Parathyroid adenoma (tissue), 2 donors: ENCODE data around the gene ATAD3A.

Source experiments
- H2AFZ ChIP-seq: fragments of 300-600 bp; sonication (generic); one replicate; pipeline ENCODE4 v1.7.0; 2017; ENCODE audit warnings: antibody characterized with exemption, mild to moderate bottlenecking
- H3K27ac ChIP-seq: fragments of 300-600 bp; sonication (generic); one replicate; pipeline ENCODE4 v1.7.0; 2017
- H3K27me3 ChIP-seq: fragments of 300-600 bp; sonication (generic); one replicate; pipeline ENCODE4 v1.7.0; 2017; ENCODE audit warnings: low read length; ENCODE audit not compliant: control insufficient read depth, insufficient read depth
- H3K36me3 ChIP-seq: fragments of 300-600 bp; sonication (generic); one replicate; pipeline ENCODE4 v1.7.0; 2017; ENCODE audit warnings: low read length; ENCODE audit not compliant: control insufficient read depth, insufficient read depth
- H3K4me1 ChIP-seq: fragments of 300-600 bp; sonication (generic); one replicate; pipeline ENCODE4 v1.7.0; 2017; ENCODE audit warnings: control low read depth
- H3K4me2 ChIP-seq: fragments of 300-600 bp; sonication (generic); one replicate; pipeline ENCODE4 v1.7.0; 2017; ENCODE audit warnings: low read length
- H3K4me3 ChIP-seq: fragments of 300-600 bp; sonication (generic); one replicate; pipeline ENCODE4 v1.7.0; 2017; ENCODE audit warnings: low read depth, low read length
- H3K79me2 ChIP-seq: fragments of 300-600 bp; sonication (generic); one replicate; pipeline ENCODE4 v1.7.0; 2017; ENCODE audit warnings: control low read depth
- H3K9ac ChIP-seq: fragments of 300-600 bp; sonication (generic); one replicate; pipeline ENCODE4 v1.7.0; 2017; ENCODE audit warnings: mild to moderate bottlenecking
- H3K9me3 ChIP-seq: fragments of 300-600 bp; sonication (generic); one replicate; pipeline ENCODE4 v1.7.0; 2017; ENCODE audit warnings: low read length; ENCODE audit not compliant: control insufficient read depth
- TF ChIP-seq, protein P1 (sequence below): fragments of 300-600 bp; sonication (generic); IDR thresholded peaks from one replicate; pipeline ENCODE4 v1.7.0; 2017; ENCODE audit warnings: antibody characterized with exemption, mild to moderate bottlenecking
- donor health status: primary hyperparathyroidism.

ATAD3A gene

DNA sequence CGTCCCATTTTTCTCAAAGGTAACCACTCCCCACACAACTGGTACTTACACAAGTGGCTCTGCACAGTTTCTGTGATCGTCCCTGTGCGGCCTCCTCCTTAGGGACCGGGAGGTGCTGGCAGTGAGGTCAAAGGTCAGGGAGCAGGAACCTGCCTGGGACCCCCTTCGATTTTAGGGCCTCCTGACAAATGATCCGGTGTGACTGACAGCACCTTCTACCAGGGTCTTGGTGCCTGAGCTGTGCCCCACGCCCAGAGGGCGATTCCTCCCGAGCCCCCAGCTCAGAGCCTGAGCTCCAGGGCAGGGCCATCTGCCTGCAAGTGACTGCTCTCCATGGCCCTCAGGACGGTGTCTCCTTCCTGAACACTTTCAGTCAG, 40.3 kb downstream of the ATAD3A start:
- Histone ChIP-seq H3K4me1 (no peaks in the 10 kb centered on the region), H3K36me3 (no peaks in the 10 kb centered on the region), H3K27me3 (no peaks in the 10 kb centered on the region), H3K4me2 (no peak overlapping the region), H3K79me2 (peaks cover 4% of the 10 kb centered on the region), H3K4me3 (no peak overlapping the region), H2AFZ (no peak overlapping the region), H3K9ac (no peak overlapping the region), H3K27ac (no peak overlapping the region), H3K9me3 (no peaks in the 10 kb centered on the region)
- TF ChIP-seq, protein P1, sequence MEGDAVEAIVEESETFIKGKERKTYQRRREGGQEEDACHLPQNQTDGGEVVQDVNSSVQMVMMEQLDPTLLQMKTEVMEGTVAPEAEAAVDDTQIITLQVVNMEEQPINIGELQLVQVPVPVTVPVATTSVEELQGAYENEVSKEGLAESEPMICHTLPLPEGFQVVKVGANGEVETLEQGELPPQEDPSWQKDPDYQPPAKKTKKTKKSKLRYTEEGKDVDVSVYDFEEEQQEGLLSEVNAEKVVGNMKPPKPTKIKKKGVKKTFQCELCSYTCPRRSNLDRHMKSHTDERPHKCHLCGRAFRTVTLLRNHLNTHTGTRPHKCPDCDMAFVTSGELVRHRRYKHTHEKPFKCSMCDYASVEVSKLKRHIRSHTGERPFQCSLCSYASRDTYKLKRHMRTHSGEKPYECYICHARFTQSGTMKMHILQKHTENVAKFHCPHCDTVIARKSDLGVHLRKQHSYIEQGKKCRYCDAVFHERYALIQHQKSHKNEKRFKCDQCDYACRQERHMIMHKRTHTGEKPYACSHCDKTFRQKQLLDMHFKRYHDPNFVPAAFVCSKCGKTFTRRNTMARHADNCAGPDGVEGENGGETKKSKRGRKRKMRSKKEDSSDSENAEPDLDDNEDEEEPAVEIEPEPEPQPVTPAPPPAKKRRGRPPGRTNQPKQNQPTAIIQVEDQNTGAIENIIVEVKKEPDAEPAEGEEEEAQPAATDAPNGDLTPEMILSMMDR, result no peak

DNA sequence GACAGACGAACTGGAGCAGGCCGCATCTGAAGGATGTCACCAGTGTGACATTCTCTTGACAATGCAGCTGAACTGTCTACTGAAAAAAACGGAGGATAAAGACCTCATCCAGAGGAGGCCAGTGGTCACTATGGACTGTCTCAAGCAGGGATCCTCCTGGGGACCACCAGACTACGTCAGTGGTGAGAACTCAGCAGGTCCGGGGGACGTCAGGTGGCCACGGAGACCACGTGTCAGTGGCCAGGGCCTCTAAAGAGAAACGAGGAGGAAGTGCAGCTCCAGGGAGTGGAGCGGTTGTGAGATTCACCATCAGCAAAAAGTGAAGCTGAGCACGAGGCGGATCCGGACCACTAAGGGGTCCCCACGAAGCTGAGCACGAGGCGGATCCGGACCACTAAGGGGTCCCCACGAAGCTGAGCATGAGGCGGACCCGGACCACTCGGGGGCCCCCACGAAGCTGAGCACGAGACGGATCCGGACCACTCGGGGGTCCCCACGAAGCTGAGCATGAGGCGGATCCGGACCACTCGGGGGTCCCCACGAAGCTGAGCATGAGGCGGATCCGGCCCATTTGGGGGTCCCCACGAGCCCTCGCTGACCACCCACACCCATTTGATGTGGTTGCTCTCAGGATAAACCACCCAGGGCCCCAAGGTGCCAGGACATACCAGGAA, 42.0 kb downstream of the ATAD3A start:
- no peak overlapping the region for H3K9ac ChIP-seq
- no peak overlapping the region for H2AFZ ChIP-seq
- peaks cover 4% of the 10 kb centered on the region for H3K79me2 ChIP-seq
- no peak overlapping the region for H3K27ac ChIP-seq
- H3K4me2 ChIP-seq, result no peak overlapping the region
- H3K27me3 ChIP-seq, result no peaks in the 10 kb centered on the region
- no peak overlapping the region for H3K4me3 ChIP-seq
- TF ChIP-seq, protein P1, result no peak
- H3K36me3 ChIP-seq, result no peaks in the 10 kb centered on the region
- H3K4me1 ChIP-seq, result no peaks in the 10 kb centered on the region
- no peaks in the 10 kb centered on the region for H3K9me3 ChIP-seq

DNA sequence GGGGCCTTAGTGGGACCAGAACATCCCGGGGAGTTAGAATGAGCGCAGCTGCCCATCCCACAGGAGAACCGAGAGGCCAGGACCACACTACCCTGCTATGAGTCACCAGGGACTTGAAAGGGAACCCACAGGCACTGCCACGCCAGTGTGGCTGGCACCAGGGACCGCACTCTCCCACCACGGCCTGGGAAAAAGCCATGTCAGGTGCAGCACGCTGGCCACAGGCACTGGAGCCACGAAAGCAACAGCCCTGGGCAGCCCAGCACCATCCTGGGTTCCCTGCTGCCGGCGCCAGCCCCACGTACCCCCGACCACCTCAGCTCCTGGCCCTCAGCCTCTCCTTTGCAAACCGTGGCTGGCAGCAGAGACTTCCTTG, 42.6 kb downstream of the ATAD3A start:
- TF ChIP-seq, protein P1, result no peak
- Histone ChIP-seq H3K4me2 (no peak overlapping the region), H3K27ac (no peak overlapping the region), H3K4me3 (no peak overlapping the region), H3K36me3 (no peaks in the 10 kb centered on the region), H3K4me1 (no peaks in the 10 kb centered on the region), H3K9ac (no peak overlapping the region), H3K27me3 (no peaks in the 10 kb centered on the region), H2AFZ (no peak overlapping the region), H3K79me2 (peaks cover 4% of the 10 kb centered on the region), H3K9me3 (no peaks in the 10 kb centered on the region)

DNA sequence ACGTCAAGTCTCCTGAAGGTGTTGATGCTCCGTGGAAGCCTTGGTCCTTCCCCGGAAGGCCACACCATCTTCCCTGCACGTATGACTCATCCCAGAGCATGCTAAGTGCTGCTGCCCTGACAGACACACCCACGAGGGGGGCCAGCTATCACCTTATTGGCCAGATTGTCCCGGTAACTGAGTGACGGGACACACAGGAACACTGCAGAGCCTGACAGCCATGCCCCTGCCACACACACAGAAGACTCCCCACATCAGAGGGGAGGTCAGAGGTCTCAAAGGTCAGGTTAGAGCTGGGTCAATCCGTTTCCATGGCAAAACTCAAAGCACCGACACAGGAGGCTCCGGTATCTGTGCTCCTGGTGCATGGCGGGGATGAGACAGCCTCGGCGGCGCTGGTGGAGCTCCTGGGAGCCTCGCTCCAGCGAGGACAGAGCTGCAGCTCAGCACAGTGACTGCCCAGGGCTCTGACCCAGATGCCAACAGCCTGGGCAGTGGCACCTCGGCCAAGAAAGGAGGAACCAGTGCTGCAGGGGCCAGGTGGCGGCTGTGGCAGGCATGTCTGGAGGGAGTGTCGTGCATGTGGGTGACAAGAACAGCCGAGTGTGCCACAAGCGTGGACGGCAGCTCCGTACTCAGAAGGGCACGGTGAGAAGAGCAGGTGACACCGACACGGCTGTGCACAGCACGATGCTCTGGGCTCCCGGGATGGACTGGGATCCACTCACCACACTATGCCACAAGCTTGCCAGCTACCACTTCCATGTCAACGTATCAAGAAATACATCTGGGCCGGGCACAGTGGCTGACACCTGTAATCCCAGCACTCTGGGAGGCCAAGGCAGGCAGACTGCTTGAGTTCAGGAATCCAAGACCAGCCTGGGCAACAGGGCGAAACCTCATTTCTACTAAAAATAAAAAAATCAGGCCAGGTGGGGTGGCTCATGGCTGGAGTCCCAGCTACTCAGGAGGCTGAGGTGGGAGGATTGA, 43.3 kb downstream of the ATAD3A start:
- no peaks in the 10 kb centered on the region for H3K36me3 ChIP-seq
- peaks cover 4% of the 10 kb centered on the region for H3K79me2 ChIP-seq
- H2AFZ ChIP-seq, result no peak overlapping the region
- no peaks in the 10 kb centered on the region for H3K4me1 ChIP-seq
- no peak overlapping the region for H3K4me2 ChIP-seq
- no peak overlapping the region for H3K4me3 ChIP-seq
- no peaks in the 10 kb centered on the region for H3K9me3 ChIP-seq
- TF ChIP-seq, protein P1, result no peak
- no peak overlapping the region for H3K27ac ChIP-seq
- H3K9ac ChIP-seq, result no peak overlapping the region
- no peaks in the 10 kb centered on the region for H3K27me3 ChIP-seq
